DLD1 (cell line): ENCODE data around the gene STARD3.

Source experiments
- in situ Hi-C: cut with HindIII; loops from 2 replicates; pipeline ENCODE4 v1.10.0; 2017; ENCODE audit warnings: low sequenced_read_pairs

Gene STARD3

DNA sequence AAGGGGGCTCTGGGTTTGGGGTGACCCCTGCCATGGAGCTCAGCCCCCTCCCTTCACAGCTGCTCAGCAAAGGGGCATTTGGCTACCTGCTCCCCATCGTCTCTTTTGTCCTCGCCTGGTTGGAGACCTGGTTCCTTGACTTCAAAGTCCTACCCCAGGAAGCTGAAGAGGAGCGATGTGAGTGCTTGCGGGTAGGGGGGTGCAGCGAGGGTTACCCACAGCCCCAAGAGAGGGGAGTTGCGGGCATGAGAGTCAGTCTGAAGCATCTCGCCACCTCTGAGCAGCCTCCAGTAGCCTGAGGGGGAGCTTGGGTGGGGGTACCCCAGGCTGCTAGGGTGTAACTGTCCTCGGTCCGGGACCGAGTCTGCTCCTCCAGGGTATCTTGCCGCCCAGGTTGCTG is 21.4 kb downstream of the STARD3 start:
- in situ Hi-C loops, result no loop called here

DNA sequence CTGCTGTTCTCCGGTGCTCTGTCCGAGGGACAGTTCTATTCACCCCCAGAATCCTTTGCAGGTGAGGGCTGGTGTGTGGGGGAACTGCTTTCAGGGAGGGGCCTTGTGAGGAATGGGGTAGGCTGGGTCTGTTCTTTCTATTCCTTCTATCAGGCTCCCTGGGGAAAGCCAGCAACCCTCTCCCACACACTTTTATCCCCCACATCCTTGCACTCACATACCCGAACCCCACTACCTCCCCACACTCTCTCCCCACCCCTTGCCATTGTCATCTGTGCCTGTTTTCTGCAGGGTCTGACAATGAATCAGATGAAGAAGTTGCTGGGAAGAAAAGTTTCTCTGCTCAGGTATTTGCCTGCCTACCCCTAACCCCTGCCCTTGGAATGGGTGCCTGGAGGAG is 21.8 kb downstream of the STARD3 start:
- in situ Hi-C loops, result no loop called here

DNA sequence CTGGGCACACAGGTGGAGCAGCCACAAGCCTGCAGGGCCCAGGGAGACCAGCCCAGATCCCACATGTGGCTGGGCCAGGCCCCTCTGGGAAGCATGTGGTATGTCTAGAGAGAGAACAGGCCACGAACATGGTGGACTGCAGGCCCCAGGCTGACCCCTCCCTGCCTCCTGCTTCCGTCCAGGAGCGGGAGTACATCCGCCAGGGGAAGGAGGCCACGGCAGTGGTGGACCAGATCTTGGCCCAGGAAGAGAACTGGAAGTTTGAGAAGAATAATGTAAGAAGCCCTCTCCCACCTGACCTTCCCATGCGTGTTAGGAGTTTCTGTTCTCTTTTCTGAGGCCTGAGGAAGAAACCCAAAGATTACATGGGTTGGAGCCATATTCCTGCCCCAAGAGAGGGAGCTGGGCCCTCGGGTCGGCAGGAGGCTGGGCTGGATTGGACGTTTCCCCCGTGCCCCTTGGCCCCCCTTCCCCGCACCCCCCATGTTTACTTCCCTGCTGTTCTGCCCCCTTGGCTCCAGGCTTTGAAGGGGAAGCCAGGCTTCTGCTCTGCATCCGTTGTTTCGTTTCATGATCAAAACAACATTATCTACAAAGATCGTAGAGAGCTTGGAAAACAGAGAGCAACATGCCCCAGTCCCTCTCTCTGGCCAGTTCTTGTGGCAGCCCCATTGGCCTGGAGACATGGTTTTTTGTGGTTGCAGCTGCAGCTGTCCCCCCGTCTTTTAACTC is 22.5 kb downstream of the STARD3 start:
- in situ Hi-C loops, result no loop called here

DNA sequence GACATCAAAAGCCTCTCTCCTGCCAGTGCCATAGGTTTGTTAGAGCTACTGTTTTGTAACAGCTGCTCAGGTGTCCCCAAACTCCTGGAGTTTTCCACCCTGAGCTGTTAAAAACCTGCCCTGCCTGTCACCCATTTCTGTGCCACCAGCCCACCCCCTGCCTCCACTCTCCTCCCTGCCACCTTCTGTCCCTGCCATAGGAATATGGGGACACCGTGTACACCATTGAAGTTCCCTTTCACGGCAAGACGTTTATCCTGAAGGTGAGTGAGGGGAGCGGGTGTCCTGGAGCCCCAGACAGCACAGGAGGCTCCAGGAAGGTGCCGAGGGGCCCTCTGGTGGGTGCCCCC is 23.0 kb downstream of the STARD3 start:
- in situ Hi-C loops, result no loop called here

DNA sequence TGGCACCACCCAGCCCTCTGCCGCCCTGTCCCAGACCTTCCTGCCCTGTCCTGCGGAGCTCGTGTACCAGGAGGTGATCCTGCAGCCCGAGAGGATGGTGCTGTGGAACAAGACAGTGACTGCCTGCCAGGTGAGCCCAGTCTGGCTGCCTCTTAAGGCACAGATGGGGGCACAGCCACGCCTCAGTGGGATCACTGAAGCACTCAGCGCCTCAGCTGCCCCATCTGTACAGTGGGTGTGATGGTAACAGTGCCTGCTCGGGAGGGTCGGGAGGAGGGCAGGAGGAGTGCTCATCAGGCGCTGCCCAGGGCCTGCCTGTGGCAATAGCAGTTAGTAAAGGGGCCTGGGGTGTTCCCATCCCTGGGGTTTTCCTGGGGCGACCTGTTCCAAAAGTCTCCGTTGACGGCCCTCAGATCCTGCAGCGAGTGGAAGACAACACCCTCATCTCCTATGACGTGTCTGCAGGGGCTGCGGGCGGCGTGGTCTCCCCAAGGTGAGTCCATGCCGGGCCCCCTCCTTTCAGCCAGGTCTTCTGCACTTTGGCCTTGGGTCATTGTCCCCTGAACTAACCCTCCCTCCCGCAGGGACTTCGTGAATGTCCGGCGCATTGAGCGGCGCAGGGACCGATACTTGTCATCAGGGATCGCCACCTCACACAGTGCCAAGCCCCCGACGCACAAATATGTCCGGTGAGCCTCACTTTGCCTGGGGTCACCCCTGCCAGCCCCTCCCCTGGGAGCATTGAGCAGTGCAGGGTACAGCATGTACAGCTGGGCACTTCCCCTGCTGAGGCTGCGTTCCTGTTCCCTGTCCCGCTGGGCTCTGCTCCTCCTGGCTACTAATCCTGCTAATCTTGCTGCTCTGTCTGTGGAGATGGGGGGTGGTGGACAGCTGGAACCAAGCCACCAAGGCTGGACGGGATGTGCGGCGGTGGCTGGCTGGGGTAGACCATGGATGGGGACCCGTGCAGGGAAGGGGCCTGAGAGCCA is 23.7 kb downstream of the STARD3 start:
- in situ Hi-C loops, result no loop called here

DNA sequence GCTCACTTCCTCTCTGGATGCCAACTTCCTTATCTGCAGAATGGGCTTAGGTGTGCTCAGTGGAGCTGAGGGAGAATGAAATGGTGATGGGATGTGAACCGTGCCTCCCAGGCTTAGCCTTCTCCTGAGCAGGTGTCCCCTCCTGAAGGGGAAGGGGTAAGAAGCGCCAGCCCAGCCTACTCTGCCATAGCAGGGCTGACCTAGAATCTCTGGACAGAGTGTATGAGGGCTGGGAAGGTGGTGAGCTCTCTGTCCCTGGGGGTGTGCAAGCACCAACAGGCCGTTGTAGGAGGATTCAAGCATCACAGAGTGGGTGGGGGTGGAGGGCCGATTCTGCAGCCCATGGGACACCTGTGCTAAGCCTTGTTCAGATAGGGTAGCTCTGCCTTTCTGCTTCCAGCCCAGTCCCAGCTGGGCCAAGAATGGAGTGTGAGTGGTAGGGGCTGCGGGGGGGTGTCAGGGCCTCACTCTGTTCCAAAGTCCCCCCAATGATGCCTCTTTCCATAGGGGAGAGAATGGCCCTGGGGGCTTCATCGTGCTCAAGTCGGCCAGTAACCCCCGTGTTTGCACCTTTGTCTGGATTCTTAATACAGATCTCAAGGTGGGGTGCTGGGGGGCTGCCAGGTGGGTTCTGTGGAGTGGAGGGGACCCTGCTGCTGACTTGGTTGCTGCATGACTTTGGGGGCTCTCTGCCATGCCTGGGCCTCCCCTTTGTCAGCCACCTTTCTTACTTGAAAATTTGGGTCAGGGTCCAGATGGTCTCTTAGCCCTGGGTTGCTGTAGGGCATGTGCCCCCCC is 25.0 kb downstream of the STARD3 start:
- in situ Hi-C loops, result no loop called here

DNA sequence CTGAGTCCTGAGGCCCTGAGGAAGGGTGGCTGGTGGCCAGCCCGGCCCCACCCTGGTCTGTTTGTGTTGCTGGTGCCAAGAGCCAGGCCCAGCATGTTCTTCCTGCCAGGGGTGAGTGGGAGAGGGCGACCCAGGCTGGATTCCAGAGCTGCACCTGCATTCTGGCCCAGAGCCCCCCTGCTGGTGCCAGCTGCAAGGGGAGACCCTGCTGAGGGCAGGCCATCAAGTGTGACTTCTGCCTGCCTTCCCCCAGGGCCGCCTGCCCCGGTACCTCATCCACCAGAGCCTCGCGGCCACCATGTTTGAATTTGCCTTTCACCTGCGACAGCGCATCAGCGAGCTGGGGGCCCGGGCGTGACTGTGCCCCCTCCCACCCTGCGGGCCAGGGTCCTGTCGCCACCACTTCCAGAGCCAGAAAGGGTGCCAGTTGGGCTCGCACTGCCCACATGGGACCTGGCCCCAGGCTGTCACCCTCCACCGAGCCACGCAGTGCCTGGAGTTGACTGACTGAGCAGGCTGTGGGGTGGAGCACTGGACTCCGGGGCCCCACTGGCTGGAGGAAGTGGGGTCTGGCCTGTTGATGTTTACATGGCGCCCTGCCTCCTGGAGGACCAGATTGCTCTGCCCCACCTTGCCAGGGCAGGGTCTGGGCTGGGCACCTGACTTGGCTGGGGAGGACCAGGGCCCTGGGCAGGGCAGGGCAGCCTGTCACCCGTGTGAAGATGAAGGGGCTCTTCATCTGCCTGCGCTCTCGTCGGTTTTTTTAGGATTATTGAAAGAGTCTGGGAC is 25.8 kb downstream of the STARD3 start:
- in situ Hi-C loops, result no loop called here

DNA sequence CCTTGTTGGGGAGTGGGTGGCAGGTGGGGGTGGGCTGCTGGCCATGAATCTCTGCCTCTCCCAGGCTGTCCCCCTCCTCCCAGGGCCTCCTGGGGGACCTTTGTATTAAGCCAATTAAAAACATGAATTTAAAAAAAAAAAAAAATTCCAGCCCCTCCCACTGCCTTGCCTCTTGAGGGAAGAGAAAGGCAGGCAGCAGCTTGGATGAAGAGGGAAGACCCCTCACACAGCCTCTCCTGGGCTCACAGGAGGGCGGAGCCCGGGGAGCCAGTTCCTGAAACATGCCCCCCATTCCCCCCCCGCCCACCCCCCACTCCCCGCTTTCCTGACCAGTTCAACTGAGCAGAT is 26.4 kb downstream of the STARD3 start:
- in situ Hi-C loops, result no loop called here

DNA sequence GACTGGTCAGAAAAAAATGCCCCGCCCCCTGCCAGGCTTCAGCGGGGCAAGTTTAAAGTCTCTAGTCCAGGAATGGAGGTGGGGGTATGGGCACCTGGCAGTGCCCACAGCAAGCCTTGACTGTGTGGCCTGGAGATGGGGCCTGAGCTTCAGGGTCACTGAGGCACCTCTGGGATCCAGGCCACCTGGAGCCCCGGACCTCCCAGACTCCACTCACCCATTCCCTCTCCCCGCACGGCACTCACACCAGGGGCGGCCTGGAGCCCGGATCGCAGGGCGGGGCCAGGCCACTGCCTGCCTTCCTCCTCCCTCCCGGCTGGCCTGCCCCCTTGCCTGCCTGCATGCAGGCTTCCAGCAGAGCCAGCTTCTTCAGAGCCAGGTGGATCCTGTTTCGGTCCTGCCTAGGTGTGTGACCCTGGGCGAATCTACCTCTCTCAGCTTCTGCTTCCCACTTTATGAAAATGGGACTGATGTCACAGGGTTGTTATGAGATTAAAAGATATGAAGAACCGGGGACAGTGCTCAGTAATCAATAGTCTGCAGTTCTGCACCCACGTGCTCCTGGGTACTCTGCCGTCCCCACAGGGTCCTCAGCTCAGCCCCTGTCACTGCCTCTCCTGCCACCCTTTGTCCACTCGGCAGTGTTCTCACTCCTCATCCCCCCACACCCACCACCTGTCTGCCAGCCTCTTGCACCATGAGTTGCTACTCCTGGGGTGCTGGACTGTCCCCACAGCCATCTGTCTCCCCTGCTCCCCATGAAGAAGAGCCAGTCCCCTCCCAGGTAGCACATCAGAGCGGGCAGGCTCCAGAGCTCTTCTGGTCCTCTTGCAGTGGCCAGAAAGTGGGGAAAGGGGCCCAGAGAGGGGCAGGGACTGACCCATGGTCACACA is 27.0 kb downstream of the STARD3 start:
- in situ Hi-C loops, result no loop called here

DNA sequence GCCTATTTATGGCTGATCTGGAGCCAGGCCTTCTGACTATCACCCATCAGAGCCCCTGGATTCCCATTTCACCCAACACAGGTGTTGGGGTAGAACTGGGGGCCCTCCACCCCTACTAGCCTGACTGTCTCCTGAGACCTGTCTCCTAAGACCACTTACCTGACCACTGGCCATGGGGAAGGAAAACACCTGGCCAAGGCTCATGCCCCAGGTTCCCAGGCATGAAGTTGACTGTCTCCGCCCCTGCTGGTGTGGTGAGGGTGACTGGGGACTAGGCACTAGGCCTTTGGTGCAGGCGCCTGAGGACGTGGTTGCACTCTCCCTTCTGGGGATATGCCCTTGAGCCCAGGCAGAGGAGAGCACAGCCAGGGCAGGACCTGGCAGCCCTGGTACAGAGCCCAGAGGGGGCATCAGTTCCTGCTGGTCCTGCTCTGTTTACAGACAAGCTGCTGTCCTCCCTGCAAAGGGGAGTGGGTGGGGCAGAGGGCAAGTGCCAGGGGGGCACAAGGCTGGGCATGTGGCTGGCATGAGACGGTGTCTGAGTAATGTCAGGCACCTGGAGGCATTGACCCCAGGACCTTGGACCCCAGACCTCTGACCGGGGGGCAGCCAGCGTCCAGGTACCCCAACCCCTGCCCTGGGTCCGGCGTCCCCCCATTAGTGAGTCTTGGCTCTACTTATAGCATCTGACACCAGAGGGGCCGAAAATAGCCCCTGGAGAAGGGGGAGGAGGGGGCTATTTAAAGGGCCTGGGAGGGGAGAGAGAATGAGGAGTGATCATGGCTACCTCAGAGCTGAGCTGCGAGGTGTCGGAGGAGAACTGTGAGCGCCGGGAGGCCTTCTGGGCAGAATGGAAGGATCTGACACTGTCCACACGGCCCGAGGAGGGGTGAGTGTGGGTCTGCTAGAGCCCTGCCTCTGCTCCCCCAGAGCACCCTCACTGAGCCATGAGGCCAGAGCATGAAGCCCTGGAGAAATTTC is 27.9 kb downstream of the STARD3 start, which contains the start of gene TCAP:
Gene TCAP, plus strand, starts transcription at position 769 of the 981 bp plus-strand sequence. Its CDS starts 11 bp downstream, at position 780.
- in situ Hi-C loops, result no loop called here

DNA sequence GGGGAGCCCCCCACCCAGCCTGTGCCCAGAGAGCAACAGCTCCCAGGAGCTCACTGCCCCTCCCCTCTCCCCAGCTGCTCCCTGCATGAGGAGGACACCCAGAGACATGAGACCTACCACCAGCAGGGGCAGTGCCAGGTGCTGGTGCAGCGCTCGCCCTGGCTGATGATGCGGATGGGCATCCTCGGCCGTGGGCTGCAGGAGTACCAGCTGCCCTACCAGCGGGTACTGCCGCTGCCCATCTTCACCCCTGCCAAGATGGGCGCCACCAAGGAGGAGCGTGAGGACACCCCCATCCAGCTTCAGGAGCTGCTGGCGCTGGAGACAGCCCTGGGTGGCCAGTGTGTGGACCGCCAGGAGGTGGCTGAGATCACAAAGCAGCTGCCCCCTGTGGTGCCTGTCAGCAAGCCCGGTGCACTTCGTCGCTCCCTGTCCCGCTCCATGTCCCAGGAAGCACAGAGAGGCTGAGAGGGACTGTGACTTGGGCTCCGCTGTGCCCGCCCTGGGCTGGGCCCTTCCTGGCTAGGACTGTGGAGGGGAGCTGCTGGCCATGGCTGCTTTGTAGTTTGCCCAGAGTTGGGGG is 28.8 kb downstream of the STARD3 start:
- in situ Hi-C loops, result no loop called here

DNA sequence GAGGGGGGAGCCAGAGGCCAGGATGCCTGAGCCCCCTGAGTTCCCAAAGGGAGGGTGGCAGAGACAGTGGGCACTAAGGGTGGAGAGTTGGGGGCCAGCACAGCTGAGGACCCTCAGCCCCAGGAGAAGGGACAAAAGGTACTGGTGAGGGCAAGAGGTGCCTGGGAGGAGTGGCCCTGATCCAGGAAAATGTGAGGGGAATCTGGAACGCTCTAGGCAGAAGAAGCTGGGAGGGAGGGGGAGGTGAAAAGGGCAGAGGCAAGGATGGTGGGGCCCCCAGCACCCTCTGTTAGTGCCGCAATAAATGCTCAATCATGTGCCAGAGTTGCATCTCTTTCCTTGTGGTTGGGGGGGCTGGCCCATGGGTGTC is 29.3 kb downstream of the STARD3 start:
- in situ Hi-C loops, result no loop called here

DNA sequence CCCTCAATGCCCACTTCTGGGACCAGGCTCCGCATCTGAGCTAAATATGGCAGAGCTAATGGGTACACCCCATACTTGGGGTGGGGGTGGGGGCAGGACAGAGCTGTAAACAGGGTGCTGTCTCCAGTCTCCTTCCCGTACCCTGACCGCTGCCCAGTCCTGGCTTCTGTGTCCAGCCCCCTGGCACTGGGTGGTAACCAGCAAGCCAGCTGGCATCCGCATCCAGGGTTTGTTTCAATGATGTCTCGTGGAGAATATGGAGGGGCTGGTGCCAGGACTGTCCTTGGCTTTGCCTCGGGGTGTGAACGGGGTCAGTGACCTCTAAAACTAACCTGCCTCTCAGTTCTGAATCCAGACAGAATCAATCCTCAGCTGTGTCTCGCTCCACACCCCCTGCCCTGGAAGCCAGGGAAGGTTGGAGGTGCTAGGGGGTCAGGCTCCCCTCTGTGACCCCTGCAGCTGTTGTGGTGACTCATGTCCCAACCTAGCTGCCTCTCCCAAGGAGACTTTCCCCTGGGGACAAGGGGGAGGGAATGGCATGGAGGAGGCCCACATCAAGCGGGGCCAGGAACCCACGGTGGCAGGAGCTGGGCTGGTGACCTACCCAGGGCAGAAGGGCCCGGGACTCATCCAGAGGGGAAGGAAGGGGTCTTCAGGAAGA is 29.8 kb downstream of the STARD3 start:
- in situ Hi-C loops, result no loop called here

DNA sequence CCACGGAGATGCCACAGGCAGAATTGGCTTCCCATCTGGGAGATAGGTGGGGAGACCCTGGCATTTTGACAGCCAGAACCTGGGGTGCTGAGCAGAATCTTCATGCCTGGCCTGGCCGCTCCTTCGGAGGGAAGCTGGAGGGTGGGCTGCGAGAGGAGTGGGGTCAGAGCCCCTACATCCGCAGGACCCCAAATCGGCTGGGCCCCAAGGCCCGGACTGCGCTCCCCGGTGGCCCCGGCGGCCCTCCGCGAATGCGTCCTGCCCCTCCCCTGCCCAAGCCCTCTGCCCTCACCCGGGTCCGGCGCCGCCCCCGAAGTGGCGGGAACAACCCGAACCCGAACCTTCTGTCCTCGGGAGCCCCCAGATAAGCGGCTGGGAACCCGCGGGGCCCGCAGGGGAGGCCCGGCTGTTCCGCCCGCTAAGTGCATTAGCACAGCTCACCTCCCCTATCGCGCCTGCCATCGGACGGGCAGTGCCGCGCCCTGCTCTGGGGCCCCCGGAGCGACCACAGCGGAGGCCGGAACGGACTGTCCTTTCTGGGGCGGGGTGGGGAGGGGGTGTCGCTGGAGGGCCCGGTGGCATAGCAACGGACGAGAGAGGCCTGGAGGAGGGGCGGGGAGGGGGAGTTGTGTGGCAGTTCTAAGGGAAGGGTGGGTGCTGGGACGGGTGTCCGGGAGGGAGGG is 30.5 kb downstream of the STARD3 start:
- in situ Hi-C loops, result no loop called here

DNA sequence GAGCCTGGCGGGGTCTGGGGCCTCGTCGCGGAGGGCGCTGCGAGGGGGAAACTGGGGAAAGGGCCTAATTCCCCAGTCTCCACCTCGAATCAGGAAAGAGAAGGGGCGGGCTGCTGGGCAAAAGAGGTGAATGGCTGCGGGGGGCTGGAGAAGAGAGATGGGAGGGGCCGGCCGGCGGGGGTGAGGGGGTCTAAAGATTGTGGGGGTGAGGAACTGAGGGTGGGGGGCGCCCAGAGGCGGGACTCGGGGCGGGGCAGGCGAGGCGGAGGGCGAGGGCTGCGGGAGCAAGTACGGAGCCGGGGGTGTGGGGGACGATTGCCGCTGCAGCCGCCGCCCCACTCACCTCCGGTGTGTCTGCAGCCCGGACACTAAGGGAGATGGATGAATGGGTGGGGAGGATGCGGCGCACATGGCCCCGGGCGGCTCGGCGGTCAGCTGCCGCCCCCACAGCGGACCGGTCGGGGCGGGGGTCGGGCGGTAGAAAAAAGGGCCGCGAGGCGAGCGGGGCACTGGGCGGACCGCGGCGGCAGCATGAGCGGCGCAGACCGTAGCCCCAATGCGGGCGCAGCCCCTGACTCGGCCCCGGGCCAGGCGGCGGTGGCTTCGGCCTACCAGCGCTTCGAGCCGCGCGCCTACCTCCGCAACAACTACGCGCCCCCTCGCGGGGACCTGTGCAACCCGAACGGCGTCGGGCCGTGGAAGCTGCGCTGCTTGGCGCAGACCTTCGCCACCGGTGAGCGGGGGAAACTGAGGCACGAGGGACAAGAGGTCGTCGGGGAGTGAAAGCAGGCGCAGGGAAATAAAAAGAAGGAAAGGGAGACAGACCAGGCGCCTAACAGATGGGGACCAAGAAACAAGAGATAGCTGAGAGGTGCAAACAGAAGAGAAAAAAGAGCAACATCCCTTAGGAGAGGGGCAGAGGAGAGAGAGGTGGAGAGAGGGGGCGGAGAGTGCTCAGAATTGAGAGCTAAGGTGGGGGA is 31.3 kb downstream of the STARD3 start, which contains the start of gene PNMT:
Gene PNMT, plus strand, starts transcription at position 509 of the 980 bp plus-strand sequence. Its CDS starts 23 bp downstream, at position 532.
- in situ Hi-C loops, result no loop called here
